Posterior vena cava (tissue), 2 donors: ENCODE results near the gene SIK3. TPM values are rescaled to one million over a fixed set of nuclear protein-coding genes. Genes with fewer than 3 reads are reported as not detected.
"Not testable (repeated sequence)": the region's sequence is repeated elsewhere in the genome, so short reads cannot be mapped to it uniquely, and the experiment has no call there.

Experiments used
- DNase-seq: peaks from one replicate; pipeline ENCODE4 v3.0.0-alpha.2; 2020; ENCODE audit warnings: low spot score
- intact Hi-C, 2 donors: fragments of 100-400 bp; cut with DNase I; formaldehyde crosslinking; loops; one replicate each; pipeline versions ENCODE4 v1.14.1 to v1.14.2; 2022 to 2023
- total RNA-seq, 2 donors: library from RNA; stranded (reverse); fragmentation: NEBNext Ultra II Directional; extraction: Animal tissue kit (Norgen Biotek cat#: 25700); gene quantifications; one replicate each; pipeline ENCODE4 v1.2.1, GENCODE V29; 2021
- donor health status: DM: yes; HTN: yes; CAD: no.
- donor health status: DM: yes; HTN: yes; CAD: no.

SIK3 gene
- total RNA-seq, 2 donors from 2014 or later: 43.8 to 53.4 TPM

DNA sequence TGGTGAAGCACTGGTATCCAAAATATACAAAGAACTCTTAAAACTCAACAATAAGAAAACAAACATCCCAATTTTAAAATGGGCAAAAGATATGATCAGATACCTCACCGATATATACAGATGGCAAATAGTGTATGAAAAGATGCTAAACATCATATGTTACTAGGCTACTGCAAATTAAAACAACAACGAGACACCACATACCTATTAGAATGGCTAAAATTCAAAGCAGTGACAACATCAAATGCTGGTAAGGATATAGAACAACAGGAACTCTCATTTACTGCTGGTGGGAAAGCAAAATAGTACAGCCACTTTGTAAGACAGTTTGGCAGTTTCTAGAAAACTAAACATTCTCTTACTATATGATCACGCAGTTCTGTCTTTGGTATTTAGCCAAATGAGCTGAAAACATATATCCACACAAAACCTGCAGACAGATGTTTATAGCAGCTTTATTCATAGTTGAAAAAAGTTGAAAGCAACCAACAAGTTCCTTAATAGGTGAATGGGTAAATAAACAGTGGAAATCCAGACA lies 38.5 kb downstream of the SIK3 start:
- DNase-seq: no peak
- intact Hi-C loops: no loop called here

DNA sequence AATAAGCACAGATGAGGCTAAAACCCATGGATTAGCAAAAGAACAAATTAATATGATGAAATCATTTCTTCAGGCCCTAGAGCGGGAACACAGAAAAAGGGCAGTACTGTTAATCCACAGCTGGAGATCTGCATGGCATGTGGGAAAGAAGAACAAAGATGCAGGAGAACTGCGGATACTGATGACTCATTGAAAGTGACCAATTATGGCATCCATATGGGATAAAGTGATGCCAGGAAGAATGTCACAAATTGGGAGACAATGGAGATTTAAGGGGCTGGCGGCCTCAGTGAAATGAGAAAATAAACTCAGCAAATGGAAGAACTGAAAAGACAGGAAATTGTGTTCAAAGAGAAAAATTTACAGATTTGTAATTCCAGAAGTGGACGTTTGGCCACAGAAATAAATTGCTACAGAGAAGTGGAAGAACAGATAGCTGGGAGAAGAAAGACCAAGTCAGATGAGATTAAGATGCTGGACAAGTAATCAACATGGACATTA lies 39.4 kb downstream of the SIK3 start:
- no peak for DNase-seq
- intact Hi-C loops: no loop called here

DNA sequence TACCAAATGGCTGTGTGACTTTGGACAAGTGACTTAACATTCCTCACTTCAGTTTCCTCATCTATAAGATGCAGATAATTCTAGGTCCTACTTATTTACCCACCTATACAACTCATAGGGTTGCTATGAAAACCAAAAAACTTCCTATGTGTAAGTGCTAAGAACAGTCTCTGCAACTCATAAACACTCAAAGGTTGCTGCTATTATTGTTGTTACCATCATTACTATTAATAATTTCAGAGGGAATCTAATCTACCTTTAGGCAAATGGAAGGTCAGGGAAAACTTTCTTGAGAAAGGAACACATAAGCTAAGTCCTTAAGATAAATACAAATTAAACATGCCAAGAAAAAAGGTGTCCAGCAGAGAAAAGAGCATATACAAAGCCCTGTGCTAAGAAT lies 40.5 kb downstream of the SIK3 start:
- intact Hi-C loops: no loop called here
- DNase-seq: no peak

DNA sequence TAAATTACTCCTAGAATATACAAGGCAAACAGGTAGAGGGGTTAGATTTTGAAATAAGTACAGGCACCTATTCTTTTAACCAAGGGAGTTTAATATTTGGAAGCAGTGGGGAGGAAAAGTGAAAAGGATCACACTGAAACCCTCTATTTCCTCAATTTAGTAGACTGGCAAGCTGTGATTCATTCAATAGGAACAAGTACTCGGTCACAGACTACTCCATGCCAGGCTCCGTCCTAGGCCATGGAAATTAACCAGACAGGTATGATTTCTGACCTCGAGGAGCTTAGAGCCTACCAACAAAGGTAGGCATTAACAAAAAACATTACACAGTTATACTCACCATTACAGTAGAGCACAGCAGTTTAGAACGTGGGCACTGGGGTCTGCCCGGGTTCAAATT lies 40.9 kb downstream of the SIK3 start:
- no peak for DNase-seq
- intact Hi-C loops: no loop called here

DNA sequence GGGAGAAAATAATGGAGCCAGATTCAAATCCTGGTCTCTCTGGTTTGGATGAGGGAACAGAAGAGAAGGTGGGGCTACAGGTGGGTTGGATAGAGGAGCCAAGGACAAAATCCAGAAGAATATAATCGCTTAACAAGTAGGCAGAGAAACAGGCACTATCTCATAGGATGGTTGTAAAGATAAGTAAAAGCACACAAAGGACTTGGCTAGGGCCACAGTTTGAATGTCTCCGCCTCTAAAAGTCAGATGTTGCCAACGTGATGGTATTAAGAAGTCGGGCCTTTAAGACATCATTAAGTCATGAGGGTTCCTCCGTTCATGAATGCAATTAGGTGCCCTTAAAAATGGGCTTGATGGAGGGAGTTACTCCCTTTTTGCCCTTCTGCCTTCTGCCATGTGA lies 42.8 kb downstream of the SIK3 start:
- no peak for DNase-seq
- intact Hi-C loops: no loop called here

DNA sequence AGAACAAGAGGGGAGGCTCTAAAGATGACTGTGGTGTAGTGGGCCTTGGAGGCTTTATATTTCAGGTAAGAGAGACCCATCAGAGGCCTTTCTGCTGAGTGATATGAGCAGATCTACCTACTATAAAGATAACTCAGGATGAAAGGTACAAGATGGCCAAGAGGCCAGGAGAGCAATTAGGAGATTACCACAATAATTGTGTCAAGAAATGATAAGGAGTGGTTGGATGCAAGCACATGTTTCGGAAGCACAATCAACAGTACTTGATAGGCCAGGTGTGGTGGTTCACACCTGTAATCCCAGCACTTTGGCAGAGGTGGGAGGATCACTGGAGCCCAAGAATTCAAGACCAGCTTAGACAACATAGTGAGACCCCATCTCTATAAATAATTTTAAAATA lies 43.8 kb downstream of the SIK3 start:
- intact Hi-C loops: no loop called here
- no peak for DNase-seq

DNA sequence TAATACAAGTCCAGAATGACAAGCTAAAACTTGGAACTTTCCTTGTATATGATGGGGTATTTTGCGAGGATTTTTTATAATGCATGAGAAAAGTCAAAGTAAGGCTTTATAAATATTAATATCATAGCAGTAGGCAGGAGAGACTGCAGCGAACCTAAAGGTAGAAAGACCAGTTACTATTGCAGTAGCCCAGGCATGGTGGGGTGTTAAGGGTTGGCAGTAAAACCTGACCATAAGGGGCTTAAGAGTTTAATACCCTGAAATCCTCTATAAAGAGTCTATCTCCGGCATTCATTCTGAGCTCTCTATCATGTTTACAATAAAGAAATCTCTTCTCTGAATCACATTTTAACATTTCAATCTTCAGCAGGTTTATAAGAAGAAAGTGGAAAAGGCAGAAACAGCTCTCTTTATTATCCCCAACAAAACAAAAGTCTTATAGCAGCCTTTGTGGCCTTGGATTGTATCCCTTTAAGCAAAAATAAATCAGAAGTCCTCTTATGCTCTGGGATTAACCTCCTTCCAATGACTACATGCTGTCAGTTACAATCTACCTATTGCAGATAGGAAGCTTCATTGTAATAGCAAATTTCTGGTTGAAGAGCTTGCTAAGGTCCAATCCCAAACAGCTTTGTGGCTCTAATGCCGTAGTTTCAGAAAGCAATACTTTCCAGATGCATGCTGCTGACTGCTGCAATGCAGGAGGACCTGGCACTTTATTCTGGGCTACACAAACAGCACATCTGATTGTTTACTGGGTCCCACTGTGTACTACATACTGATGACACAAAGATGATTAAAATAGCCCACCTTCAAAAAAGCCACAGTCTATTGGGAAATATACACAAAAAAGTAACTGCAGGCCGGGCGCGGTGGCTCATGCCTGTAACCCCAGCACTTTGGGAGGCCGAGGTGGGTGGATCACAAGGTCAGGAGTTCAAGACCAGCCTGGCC lies 45.8 kb downstream of the SIK3 start:
- intact Hi-C loops: no loop called here
- no peak for DNase-seq

DNA sequence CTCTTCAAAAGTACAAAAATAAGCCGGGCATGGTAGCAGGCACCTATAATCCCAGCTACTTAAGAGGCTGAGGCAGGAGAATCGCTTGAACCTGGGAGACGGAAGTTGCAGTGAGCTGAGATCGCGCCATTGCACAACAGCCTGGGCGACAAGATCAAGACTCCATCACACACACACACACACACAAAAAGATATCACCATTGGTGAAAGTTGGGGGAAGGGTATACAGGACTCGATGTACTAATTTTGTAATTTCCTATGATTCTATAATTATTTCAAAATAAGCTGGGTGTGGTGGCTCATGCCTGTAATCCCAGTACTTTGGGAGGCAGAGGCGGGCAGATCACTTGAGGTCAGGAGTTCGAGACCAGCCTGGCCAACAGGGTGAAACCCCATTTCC lies 48.1 kb downstream of the SIK3 start:
- intact Hi-C loops: not testable (repeated sequence)

DNA sequence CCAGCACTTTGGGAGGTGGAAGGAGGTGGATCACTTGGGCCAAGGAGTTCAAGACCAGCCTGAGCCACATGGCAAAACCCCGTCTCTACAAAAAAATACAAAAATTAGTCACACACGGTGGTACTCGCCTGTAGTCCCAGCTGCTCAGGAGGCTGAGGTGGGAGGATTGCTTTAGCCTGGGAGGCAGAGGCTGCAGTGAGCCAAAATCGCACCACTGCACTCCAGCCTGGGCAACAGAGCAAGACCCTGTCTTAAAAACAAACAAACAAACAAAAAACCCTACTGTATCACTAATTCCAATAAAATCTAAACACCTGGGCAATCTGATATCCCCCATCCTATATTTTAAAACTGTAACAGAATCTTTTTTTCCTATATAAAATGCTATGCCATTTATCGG lies 51.6 kb downstream of the SIK3 start:
- DNase-seq, intact Hi-C loops: not testable (repeated sequence)

More for the DNA sequence above, 48.1 kb downstream of the SIK3 start:
- DNase-seq: not testable (repeated sequence)

DNA sequence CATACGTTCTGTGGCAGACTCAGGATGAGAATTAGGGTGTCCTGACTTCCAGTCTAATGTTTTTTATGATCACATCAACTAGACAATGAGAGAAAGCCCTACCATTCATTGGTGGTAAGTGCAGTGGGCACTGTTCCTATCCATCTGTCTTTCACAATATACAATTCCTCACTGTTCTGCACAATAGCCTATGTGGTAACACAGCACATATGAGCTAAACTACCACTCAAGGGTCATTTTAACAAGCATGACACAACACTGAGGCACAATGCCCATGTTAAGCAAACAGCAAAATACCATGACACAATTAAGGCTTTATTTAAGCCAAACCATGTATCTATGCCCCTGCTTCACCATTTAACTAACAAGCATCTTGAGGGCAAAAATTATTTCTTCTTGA lies 52.3 kb downstream of the SIK3 start:
- DNase-seq: no peak
- intact Hi-C loops: no loop called here

DNA sequence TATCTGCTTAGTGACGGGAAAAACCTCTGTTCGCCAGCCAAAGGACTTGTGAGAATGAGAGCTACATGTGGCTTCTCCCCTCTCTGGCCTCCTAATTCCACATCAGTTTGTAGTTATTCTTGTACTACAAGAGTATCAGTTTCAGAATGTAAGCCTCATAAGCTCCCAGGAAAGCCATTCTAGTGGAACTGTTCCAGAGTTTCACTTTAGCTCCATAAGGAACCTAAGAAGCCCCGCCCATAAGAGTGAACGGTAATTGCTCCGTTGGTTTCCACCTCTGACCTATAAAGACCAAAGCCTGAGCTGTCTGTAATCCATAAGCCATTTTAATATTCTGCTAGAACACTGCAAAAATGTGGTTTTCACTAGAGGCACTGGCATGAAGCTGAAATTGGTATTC lies 53.0 kb downstream of the SIK3 start:
- intact Hi-C loops: no loop called here
- DNase-seq: no peak

DNA sequence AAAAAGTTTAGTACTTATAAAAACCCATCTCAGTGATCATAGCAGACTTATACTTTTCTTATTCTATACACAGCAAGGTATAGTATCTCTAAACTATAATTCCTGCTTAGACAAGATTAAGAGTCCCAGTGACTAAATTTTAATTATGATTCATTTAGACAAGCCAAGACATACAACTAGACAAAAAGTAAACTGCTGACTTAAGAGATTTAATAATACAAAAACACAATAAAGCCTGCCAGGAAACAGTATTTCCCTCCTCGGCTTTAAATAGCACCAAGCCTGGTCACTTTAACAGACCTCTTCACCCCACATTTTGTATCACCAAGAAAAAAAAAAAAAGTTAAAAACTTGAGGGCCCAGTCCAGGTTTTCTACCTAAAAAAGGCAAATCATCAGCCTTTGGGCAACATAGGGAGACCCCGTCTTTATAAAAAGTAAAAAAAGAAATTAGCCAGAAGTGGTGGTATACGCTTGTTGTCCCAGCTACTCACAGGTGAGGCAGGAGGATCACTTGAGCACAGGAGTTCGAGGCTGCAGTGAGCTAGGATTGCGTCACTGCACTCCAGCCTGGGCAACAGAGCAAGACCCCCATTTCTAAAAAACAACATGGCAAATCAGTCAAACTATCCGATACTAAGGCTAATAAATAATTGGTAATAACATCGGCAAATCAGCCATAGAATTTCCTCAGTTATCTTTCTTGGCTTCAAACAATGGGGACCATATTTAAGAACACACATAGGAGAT lies 53.8 kb downstream of the SIK3 start:
- intact Hi-C loops: no loop called here
- no peak for DNase-seq

DNA sequence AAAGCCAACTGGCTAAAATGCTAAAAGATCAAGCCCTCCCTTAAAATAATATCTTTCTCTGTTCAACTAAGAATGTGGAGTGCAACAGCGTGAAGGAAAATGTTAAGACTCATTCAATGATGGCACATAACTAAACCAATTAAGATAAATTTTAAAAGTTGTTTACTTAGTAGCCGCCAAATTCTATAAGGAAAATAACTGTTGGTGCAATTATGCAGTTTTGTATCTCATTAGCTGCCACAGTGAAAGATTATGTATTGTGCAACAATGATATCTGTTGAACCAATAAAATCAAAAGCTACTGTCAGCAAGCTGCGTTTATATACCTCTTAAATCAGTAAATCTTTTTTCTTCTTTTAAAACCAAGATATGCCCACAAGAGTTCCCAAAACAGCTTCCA lies 55.5 kb downstream of the SIK3 start:
- intact Hi-C loops: no loop called here
- no peak for DNase-seq

DNA sequence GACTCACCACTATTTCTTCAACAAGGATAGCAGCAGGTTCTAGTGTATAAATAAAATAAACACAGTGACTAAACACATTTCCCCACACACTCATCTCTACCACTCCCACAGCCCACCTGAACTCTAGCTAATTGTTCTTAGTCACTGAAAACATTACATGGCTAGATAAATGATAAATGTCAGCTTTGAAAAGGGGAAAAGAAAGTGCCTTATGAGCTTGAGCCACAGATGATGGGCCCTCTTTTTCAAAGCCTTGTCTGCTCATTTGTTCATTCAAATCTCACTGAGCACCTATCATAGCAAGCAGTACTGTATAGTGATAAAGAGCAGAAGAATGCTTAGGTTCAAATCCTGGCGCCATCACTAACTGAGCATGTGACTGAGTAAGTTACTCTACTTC lies 58.3 kb downstream of the SIK3 start:
- no peak for DNase-seq
- intact Hi-C loops: no loop called here

DNA sequence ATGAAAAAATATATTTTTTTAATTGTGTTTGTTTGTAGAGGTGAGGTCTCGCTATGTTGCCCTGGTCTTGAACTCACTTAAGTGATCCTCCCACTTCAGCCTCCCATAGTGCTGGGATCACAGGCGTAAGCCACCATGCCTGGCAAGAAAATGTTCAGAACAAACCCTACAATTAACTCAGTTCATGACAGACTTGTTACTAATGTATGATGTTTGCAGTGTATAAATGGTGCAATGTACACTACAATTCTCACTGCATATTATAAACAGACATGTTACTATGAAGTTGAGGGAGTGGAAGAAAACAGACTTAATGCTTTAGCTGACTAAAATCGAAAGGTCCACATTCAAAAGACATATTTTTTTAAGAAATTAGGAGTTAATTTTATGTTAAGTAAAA lies 59.0 kb downstream of the SIK3 start:
- DNase-seq: no peak
- intact Hi-C loops: no loop called here

DNA sequence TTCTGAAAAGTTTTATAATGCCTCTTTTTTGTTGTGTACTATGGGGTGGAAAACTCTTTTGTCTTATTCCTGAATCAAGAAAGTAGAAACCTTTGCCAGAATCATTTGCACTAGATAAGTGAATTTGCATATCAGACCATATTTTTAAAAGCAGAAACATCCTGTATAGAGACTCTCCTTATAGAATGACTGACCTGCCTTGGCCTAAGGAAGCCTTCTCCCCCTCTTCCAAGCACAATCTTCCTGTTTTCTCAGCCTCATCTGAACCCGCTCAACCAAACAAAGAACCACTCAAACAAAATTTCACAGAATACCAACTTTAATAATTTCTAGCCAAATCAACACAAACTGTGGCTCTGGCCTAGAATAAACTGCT lies 60.3 kb downstream of the SIK3 start:
- DNase-seq: no peak
- intact Hi-C loops: no loop called here

DNA sequence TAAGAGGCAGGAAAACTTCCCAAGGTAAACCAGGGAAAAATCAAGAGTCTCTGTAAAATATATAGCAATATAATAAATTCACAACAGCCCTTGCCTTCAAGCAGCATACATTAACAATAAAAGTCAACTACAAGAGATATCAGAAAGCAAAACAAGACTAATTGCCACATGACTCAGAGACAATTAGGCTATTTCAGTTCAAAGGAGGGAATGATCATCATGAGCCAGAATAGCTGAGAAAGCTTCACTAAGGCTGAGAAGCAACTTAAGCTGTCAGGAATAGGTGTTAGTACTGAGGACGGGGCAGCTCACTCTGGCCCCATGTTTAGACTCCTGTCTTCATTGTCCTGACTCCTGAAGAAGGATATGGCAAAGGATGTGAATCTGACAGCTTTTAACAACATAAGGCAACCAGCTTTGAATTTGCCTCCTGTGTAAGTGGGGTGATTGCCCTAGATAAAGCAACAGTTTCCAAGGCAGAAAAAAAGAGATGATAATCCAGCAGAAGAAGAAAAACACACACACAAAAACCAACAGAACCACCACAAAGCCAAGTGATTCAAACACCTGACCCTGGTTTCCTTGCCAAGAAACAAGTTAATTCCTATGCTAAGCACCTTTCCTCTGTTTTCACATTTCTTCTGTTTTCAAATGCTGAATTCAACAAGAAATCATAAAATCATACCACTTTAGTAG lies 60.8 kb downstream of the SIK3 start:
- intact Hi-C loops: no loop called here
- DNase-seq: no peak

DNA sequence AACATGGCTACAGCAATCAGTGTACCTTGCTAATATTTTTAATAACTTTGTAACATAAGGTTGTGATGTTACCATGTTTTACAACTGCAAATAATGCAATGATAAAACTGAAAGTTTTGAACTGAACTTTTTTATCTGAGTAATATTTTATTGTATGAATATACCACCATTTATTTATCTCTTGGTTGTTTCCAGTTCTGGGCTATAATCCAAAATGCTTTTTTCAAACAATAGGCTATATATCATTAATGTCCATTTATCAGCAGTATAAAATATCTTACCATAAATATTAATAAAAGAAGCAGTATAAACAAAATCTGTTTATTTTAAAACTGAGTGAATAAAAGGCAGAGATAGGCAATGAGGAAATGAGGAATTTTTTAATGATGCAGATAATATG lies 63.3 kb downstream of the SIK3 start:
- intact Hi-C loops: no loop called here

DNA sequence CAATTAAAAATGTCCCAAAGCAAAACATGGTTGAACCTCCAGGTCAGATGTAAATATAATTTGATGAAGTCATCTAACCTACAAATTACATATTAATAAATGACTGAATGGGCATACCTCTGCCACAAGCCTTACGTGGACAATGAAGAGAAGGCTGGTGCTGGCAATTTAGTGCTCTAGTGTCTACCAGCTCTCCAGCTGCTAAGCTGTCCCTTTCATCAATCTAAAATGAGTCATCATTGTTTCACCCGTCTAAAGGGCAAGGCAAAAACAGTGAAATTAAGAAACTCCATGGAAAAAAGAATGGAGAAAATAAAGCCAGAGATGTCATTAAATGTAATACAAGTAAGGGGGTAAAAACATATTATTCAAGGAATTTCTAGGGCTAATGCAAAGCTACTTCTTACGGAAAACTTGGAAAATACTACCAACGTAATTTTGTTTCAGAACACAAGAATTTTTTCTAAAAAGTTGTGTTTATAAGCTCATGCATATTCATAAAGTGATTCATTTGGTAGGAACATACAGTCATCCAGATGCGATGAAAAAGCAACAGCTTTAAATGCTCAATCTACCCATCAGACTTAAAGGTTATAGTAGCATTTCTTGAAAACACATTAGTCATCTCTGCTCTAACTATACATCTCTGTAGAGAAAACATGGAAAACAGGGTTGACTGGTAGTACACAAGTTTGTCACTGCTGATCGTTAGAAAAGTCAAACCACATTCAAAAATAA lies 71.5 kb downstream of the SIK3 start:
- DNase-seq: no peak
- intact Hi-C loops: no loop called here

More for the DNA sequence above, 63.3 kb downstream of the SIK3 start:
- no peak for DNase-seq
